ENCODE data around the gene ZNF385B.

DNA sequence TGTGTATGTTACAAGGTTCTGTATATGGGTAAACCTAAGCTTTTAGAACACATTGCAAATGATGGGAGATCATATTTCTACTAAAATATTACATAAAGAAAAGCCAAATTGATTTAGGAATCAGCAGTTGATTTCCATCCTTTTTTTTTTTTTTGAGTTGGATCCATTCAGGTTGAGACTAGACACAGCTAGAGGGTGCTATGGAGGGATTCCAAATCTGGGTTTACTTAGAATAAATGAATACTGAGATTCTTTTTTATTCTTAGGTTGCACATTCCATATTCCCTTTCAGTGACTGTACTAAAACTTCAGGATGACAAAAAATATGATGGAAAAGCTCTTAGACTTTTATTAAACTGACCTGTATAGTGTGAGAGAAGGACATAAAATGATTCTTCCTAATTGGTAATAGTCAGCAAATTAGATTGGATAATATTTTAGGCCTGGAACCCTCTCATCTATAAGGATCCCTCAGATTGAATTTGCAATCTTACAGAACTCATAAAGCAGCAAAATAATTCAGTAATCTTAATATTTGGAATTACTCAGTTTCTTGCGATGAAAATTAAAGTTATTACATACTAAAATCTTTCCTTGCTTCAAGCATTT, 413.5 kb downstream of the ZNF385B start:
- TF ChIP-seq POLR2A (IDR thresholded peaks at IDR 0.05; ENCODE audit: low read depth, low read length) (no peak), POLR2AphosphoS5 (IDR thresholded peaks at IDR 0.05; ENCODE audit: low read depth, low read length) (no peak), TAF1 (IDR thresholded peaks at IDR 0.05; ENCODE audit: borderline replicate concordance, low read depth, low read length) (no peak)
